ENCODE measurements around the gene ACOX3. TPM values are rescaled to one million over a fixed set of nuclear protein-coding genes. Genes with fewer than 3 reads are reported as not detected.

Gene ACOX3
- total RNA-seq, 1 experiment from 2014 or later = 20.0 TPM

- Histone ChIP-seq H3K9me3 (replicated peaks) (no peaks in the 10 kb centered on the region), H3K36me3 (peaks cover 27% of the 10 kb centered on the region), H3K27me3 (no peaks in the 10 kb centered on the region), H3K27ac (no peak overlapping the region), H3K4me1 (peaks cover 28% of the 10 kb centered on the region), H3K4me3 (no peak overlapping the region)
- DNase-seq = no peak
Measured at GRCh38 chr4:8398347-8398746, 42.2 kb downstream of the ACOX3 start.

- Histone ChIP-seq H3K4me1 (peaks cover 34% of the 10 kb centered on the region), H3K27me3 (no peaks in the 10 kb centered on the region), H3K4me3 (no peak overlapping the region), H3K27ac (no peak overlapping the region), H3K36me3 (peaks cover 25% of the 10 kb centered on the region), H3K9me3 (replicated peaks) (no peaks in the 10 kb centered on the region)
- no peak for DNase-seq
Measured at GRCh38 chr4:8396762-8397406, 43.6 kb downstream of the ACOX3 start.

- H3K4me1 ChIP-seq = peaks cover 46% of the 10 kb centered on the region
- no peaks in the 10 kb centered on the region for H3K27me3 ChIP-seq
- H3K36me3 ChIP-seq = peaks cover 25% of the 10 kb centered on the region
- peak overlapping the region; percentile 11 for H3K4me3 ChIP-seq
- peak in 1 of 2 experiments; percentile 40 for DNase-seq
- peak overlapping the region; percentile 100 for H3K27ac ChIP-seq
- no peaks in the 10 kb centered on the region for H3K9me3 ChIP-seq (replicated peaks)
Measured at GRCh38 chr4:8395504-8396296, 44.8 kb downstream of the ACOX3 start.

- Histone ChIP-seq H3K36me3 (peaks cover 21% of the 10 kb centered on the region), H3K9me3 (replicated peaks) (no peaks in the 10 kb centered on the region), H3K4me1 (peaks cover 51% of the 10 kb centered on the region), H3K4me3 (peak overlapping the region; percentile 53), H3K27me3 (no peaks in the 10 kb centered on the region), H3K27ac (peak overlapping the region; percentile 100)
- DNase-seq = no peak
Measured at GRCh38 chr4:8394806-8395205, 45.7 kb downstream of the ACOX3 start.

- Histone ChIP-seq H3K4me3 (peak overlapping the region; percentile 53), H3K27ac (peak overlapping the region; percentile 100), H3K4me1 (peaks cover 51% of the 10 kb centered on the region), H3K36me3 (peaks cover 14% of the 10 kb centered on the region), H3K27me3 (no peaks in the 10 kb centered on the region), H3K9me3 (replicated peaks) (no peaks in the 10 kb centered on the region)
- peak; percentile 99 to 100 for DNase-seq
Measured at GRCh38 chr4:8394061-8394519, 46.4 kb downstream of the ACOX3 start.

- Histone ChIP-seq H3K27ac (peak overlapping the region; percentile 100), H3K36me3 (peaks cover 12% of the 10 kb centered on the region), H3K27me3 (no peaks in the 10 kb centered on the region), H3K4me3 (peak overlapping the region; percentile 6), H3K4me1 (peaks cover 51% of the 10 kb centered on the region), H3K9me3 (replicated peaks) (no peaks in the 10 kb centered on the region)
- peak; percentile 93 to 96 for DNase-seq
Measured at GRCh38 chr4:8393593-8394038, 46.9 kb downstream of the ACOX3 start.

- Histone ChIP-seq H3K27ac (peak overlapping the region; percentile 100), H3K9me3 (replicated peaks) (no peaks in the 10 kb centered on the region), H3K4me3 (no peak overlapping the region), H3K4me1 (peaks cover 51% of the 10 kb centered on the region), H3K27me3 (no peaks in the 10 kb centered on the region), H3K36me3 (peaks cover 4% of the 10 kb centered on the region; the same call in 1 of the 2 replicates)
- peak; percentile 61 to 81 for DNase-seq
Measured at GRCh38 chr4:8392591-8393190, 47.8 kb downstream of the ACOX3 start.

GRCh38 chr4:8391972-8392371 is 48.6 kb downstream of the ACOX3 start:
- Histone ChIP-seq H3K27me3 (no peaks in the 10 kb centered on the region), H3K27ac (peak overlapping the region; percentile 100), H3K4me1 (peaks cover 51% of the 10 kb centered on the region), H3K4me3 (no peak overlapping the region), H3K9me3 (replicated peaks) (no peaks in the 10 kb centered on the region), H3K36me3 (peaks cover 4% of the 10 kb centered on the region; the same call in 1 of the 2 replicates)
- peak; percentile 99 for DNase-seq

- H3K36me3 ChIP-seq = peaks cover 7% of the 10 kb centered on the region; the same call in 1 of the 2 replicates
- H3K4me3 ChIP-seq = no peak overlapping the region
- H3K27me3 ChIP-seq = no peaks in the 10 kb centered on the region
- peak; percentile 83 to 89 for DNase-seq
- peak overlapping the region; percentile 100 for H3K27ac ChIP-seq
- no peaks in the 10 kb centered on the region for H3K9me3 ChIP-seq (replicated peaks)
- H3K4me1 ChIP-seq = peaks cover 49% of the 10 kb centered on the region
Measured at GRCh38 chr4:8391071-8391470, 49.5 kb downstream of the ACOX3 start.

GRCh38 chr4:8390577-8390976 is 49.9 kb downstream of the ACOX3 start:
- Histone ChIP-seq H3K36me3 (peaks cover 10% of the 10 kb centered on the region; the same call in 1 of the 2 replicates), H3K27ac (peak overlapping the region; percentile 100), H3K27me3 (no peaks in the 10 kb centered on the region), H3K4me1 (peaks cover 44% of the 10 kb centered on the region), H3K4me3 (no peak overlapping the region), H3K9me3 (replicated peaks) (no peaks in the 10 kb centered on the region)
- peak in 1 of 2 experiments; percentile 30 for DNase-seq

GRCh38 chr4:8388528-8388870 is 52.0 kb downstream of the ACOX3 start:
- H3K4me1 ChIP-seq = peaks cover 50% of the 10 kb centered on the region
- no peak overlapping the region for H3K4me3 ChIP-seq
- H3K9me3 ChIP-seq (replicated peaks) = no peaks in the 10 kb centered on the region
- no peak overlapping the region for H3K27ac ChIP-seq
- DNase-seq = no peak
- H3K36me3 ChIP-seq = peaks cover 15% of the 10 kb centered on the region; the same call in 1 of the 2 replicates
- H3K27me3 ChIP-seq = no peaks in the 10 kb centered on the region

- Histone ChIP-seq H3K9me3 (replicated peaks) (no peaks in the 10 kb centered on the region), H3K36me3 (peaks cover 15% of the 10 kb centered on the region; the same call in 1 of the 2 replicates), H3K27ac (no peak overlapping the region), H3K4me1 (peaks cover 50% of the 10 kb centered on the region), H3K4me3 (no peak overlapping the region), H3K27me3 (no peaks in the 10 kb centered on the region)
- no peak for DNase-seq
Measured at GRCh38 chr4:8387615-8388527, 52.7 kb downstream of the ACOX3 start.

GRCh38 chr4:8387194-8387593 is 53.3 kb downstream of the ACOX3 start:
- Histone ChIP-seq H3K4me1 (peaks cover 43% of the 10 kb centered on the region), H3K4me3 (no peak overlapping the region), H3K27ac (no peak overlapping the region), H3K27me3 (no peaks in the 10 kb centered on the region), H3K36me3 (peaks cover 15% of the 10 kb centered on the region; the same call in 1 of the 2 replicates), H3K9me3 (replicated peaks) (no peaks in the 10 kb centered on the region)
- DNase-seq = no peak

- Histone ChIP-seq H3K4me1 (peaks cover 44% of the 10 kb centered on the region), H3K4me3 (no peak overlapping the region), H3K9me3 (replicated peaks) (no peaks in the 10 kb centered on the region), H3K36me3 (peaks cover 15% of the 10 kb centered on the region; the same call in 1 of the 2 replicates), H3K27ac (no peak overlapping the region), H3K27me3 (no peaks in the 10 kb centered on the region)
- no peak for DNase-seq
Measured at GRCh38 chr4:8386731-8387130, 53.8 kb downstream of the ACOX3 start.

Measured in SJCRH30 (cell line).